Fibroblast of skin of left biceps (primary cell): ENCODE data around the gene INVS.

Experiments
- DNase-seq, 2 experiments: peaks; one replicate each; pipeline ENCODE4 v3.0.0-alpha.2; 2013; ENCODE audit warnings: low read depth in 2 of 2

Gene INVS

GRCh38 chr9:100281066-100281465, 182.0 kb downstream of the INVS start:
- DNase-seq = no peak

GRCh38 chr9:100281676-100282387, 182.8 kb downstream of the INVS start:
- no peak for DNase-seq

GRCh38 chr9:100282388-100282719, 183.3 kb downstream of the INVS start:
- DNase-seq = no peak

DNA sequence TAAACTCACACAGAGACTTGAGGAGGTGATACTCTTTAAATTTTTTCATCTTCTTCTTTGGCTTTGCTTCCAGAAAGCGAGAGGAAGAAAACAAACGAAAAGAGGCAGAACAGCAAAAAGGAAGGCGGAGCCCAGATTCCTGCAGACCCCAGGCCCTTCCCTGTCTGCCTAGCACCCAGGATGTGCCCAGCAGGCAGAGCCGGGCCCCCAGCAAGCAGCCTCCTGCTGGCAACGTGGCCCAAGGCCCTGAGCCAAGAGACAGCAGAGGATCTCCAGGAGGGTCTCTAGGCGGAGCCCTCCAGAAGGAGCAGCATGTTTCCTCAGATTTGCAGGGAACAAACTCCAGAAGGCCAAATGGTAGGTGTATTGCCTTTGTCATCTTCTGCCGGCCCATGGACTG, 185.2 kb downstream of the INVS start:
- no peak for DNase-seq

DNA sequence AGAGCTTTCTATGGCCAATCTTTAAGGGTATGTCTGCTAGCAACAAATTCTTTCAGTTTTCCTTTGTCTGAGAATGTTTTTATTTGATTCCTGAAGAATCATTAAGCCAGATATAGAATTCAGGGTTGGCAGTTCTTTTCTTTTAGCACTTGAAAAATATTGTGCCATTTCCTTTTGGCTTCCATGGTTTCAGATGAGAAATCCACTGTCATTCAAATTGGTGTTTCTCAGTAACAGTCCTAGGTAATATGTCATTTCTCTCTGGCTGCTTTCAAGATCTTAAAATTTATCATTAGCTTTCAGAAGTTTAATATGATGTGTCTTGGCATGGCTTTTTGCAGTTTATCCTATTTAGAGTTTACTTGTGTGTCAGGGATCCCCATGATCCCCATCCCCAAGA, 186.0 kb downstream of the INVS start:
- DNase-seq = no peak

GRCh38 chr9:100285601-100286000, 186.6 kb downstream of the INVS start:
- no peak for DNase-seq

GRCh38 chr9:100286257-100286656, 187.2 kb downstream of the INVS start:
- DNase-seq = no peak

GRCh38 chr9:100287186-100287585, 188.1 kb downstream of the INVS start:
- DNase-seq = no peak

DNA sequence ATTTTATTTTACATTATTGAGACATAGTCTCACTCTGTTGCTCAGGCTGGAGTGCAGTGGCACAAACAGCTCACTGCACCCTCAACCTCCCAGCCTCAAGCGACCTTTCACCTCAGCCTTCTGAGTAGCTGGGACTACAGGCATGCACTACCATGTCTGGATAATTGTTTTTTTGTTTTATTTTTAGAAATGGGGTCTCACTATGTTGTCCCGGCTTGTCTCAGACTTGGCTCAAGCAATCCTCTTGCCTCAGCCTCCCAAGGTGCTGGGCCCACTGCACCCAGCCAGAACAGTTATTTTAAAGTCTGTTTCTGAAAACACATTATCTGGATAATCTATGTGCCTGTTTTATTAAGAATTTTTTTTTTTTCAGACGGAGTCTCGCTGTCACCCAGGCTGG, 191.7 kb downstream of the INVS start:
- DNase-seq = no peak

DNA sequence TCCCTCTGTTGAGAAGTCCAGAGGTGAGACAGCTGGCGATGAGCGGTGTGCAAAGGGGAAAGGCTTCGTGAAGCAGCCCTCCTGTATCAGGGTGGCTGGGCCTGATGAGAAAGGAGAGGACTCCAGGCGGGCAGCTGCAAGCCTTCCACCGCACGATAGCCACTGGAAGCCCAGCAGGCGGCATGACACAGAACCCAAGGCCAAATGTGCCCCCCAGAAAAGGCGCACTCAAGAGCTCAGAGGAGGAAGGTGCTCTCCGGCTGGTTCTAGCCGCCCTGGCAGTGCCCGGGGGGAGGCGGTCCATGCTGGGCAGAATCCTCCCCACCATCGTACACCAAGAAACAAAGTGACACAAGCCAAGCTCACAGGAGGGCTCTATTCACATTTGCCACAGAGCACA, 193.4 kb downstream of the INVS start:
- no peak for DNase-seq

- no peak for DNase-seq
These were observed 195.3 kb downstream of the INVS start for GRCh38 chr9:100294341-100294740.

DNA sequence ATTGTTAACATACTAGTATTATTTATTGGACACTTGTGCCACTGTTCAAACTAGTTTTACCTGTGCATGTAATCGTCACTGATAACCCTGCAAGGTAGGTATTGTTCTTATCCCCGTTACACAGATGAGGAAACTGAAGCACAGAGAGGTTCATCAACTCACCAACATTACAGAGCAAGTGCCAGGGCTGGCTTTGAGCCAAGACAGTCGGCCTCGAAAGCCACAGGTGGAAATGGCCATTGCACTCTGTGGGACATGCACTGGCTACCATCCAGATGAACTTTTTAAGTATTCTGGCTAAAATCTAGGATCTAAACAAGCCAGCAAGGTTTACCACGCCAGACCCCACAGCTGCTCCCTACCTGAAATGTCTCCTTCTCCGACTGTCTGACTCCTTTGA, 195.8 kb downstream of the INVS start:
- no peak for DNase-seq

DNA sequence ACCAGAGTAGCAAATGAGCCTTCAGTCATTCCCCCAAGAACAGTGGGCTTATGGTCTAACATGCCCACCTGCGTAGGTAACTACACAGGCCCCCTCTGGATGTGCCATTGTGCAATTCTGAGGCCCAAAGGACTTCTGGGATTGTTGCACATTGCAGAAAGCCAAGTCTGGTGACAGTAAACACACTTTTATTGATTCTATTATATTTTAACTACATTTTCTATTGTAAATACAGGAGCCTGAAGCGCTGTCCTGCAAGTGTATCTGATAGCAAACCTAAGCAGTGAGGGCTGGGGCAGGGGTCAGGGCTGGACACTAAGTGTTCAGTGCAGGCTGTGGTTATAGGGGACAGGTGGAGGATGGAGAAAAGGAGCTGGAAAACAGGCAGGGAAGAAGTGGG, 196.2 kb downstream of the INVS start:
- no peak for DNase-seq

- no peak for DNase-seq
These were observed 197.4 kb downstream of the INVS start for GRCh38 chr9:100296407-100296806.

DNA sequence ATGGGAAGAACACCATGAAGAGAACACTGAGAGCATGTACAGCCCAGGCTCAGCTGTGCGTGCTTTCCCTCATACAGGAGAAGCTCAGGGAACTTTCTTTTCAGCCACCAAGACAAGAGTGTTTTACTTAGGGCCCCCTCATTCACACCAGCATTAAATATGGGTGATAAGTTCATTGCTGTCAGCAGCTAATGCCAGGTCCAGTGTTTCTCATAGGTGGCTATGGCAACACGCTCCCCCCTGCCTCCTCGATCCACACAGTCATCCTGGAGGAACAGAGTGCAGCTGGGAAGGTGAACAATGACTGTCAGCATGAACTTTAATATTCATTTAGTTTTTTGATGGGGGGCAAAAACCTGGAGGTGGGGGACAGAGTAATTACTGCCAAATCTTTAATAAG, 199.3 kb downstream of the INVS start:
- DNase-seq = no peak

DNA sequence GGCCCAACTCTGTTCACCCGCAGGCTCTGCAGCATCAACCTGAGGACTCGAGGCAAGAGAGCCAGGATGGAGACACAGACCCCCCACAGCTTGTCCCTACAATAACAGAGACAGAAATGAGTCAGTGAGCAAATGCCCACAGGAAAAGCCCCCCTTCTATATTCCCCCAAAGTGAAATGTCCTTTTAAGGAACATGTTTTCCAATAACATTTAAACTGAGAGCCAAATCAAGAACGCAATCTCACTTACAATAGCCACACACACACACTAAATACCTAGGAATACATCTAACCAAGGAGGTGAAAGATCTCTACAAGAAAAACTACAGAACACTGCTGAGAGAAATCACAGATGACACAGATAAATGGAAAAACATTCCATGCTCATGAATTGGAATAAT, 204.7 kb downstream of the INVS start:
- DNase-seq = no peak

DNA sequence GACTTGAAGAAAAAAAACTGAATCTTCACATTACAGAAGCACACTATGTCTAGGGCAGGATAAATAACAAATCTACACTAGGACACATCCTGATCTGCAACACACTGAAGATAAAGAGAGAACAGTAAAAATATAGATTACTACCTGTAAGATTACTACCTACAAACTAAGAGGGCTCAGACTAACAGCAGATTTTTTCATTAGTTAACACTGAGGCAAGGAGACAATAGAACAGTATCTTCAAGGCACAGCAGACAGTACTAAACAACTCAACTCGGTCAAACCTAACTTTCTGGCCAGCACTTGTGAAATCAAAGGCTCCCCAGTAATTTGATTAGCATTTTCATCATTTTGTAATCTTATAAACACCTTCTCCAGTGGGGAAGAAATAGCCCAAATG, 207.2 kb downstream of the INVS start:
- DNase-seq = no peak

DNA sequence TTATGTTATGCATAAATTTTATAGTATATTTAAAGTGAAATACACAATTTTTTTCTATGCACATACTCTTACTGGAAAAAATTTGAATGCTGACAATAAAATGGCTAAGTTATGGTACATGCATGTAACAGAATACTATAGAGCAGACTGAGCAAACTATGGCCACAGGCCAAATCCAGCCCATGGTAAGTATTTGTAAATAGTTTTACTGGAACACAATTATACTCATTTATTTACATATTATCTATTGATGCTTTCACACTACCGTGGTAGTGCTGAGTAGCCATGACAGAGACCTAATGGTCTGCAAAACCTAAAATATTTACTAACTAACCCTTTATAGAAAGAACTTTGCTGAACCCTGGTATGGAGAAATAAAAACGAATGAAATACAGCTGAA, 208.0 kb downstream of the INVS start:
- DNase-seq = no peak

GRCh38 chr9:100308965-100309564, 210.0 kb downstream of the INVS start:
- DNase-seq = no peak

DNA sequence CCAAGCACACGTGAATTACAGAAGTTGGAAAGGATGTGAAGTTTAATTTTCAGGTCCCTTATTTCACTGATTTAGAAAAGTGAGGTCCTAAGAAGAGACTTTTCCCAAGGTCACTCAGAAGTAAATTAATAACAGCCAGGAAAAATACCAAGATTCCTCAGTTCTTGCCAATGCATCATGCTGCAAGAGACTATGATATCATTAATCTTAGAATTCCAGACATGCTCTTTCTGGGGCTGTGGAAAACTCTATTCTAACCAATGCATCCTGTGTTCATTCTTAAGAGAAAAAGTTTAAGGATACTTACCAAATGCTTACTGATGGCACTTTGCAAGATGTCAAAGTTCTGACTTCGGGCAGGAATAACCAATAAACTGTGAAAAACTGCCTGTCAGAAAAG, 210.9 kb downstream of the INVS start:
- DNase-seq = no peak

DNA sequence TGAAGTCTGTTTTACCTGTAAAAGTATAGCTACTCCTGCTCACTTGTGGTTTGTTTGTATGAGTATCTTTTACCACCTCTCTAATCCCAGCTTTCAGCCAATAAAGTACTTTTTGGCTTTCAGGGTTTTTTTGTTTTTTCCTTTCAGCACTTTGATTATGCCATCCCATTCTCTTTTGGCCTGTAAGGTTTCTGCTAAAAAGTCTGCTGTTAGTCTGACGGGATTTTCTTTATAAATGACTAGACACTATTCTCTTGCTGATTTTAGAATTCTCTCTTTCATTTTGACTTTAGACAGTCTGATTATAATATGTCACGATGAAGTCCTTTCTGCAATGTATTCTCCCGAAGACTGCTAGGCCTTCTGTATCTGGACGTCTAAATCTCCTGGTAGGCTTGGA, 216.5 kb downstream of the INVS start:
- DNase-seq = no peak

DNA sequence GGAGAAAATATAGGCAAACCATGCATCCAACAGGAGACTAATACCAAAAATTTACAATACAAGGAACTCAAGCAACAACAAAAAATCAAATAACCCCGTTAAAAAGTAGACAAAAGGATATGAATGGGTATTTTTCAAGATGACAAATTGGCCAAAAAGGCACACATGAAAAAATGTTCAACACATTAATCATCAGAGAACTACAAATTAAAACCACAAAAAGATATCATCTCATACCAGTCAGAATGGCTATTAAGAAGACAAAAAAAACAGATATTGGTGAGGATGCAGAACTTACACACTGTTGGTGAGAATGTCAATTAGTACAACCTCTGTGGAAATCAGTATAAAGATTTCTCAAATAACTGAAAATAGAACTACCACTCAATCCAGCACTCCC, 218.7 kb downstream of the INVS start:
- no peak for DNase-seq

DNA sequence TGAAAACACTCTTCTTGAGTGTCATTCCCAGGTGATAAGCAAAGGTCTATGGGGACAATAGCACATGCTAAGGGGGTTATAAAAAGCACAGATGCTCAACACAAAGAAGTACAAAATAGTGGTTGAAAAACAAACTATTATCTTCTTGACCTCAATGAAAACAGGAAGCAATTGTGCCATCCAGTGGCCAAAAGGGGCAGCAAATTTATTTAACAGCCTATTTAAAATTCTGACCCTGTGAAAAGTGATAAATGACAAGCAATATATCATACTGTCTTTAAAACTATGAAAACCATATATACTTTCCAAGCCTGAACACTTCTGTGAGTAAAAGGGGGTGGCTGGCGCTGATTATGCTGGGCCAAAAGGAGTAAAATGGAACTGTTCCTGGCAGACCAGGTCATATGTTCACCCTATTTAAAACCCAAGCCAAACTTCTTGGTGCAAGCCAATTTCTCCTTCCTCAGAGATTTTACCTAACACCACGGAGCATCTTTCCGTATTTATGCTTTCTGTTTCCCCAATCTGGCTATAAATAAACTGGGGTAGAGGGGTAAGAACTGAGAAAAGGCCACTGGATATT, 224.0 kb downstream of the INVS start:
- no peak for DNase-seq
